PC-3 (cell line): ENCODE data around the gene KSR2. TPM values are rescaled to one million over a fixed set of nuclear protein-coding genes. Genes with fewer than 3 reads are reported as not detected.
A peak's percentile ranks its signal among the peaks of the same experiment; 100 is the strongest.
"Not testable (repeated sequence)": the region's sequence is repeated elsewhere in the genome, so short reads cannot be mapped to it uniquely, and the experiment has no call there.

Source experiments
- ATAC-seq: fragments of 200-7000 bp; cut with Tn5 transposase; 2 replicates; pipeline ENCODE4 v1.9.1; 2020; ENCODE audit warnings: mild to moderate bottlenecking, moderate library complexity
- BruUV-seq: library from RNA; stranded (reverse); fragments of 400-500 nt; replicated peaks from 2 replicates; lab custom pipeline; 2021; lab: Mats Ljungman, UMichigan
- CTCF ChIA-PET: fragments of 300-600 bp; sonication (Branson Sonifier 250); formaldehyde crosslinking; loops from one replicate; lab custom pipeline; 2022; ENCODE audit warnings: antibody characterized with exemption; lab: Charles Lee
- POLR2A ChIA-PET: fragments of 300-600 bp; sonication (Branson Sonifier 250); formaldehyde crosslinking; loops from one replicate; lab custom pipeline; 2022; ENCODE audit warnings: antibody characterized with exemption; ENCODE audit not compliant: unreplicated experiment; lab: Charles Lee
- DNase-seq: peaks from one replicate; pipeline ENCODE4 v3.0.0-alpha.2; 2015
- H2AFZ ChIP-seq: fragments of 300-600 bp; sonication (generic); 2 replicates; pipeline ENCODE4 v1.6.0; 2016; ENCODE audit warnings: antibody characterized with exemption, low read length
- H3F3A ChIP-seq: fragments of 300-600 bp; sonication (generic); one replicate; pipeline ENCODE4 v1.6.0; 2017; ENCODE audit warnings: antibody characterized with exemption, low read length, control low read depth, mild to moderate bottlenecking; ENCODE audit not compliant: unreplicated experiment
- H3K27ac ChIP-seq: fragments of 300-600 bp; sonication (generic); 2 replicates; pipeline ENCODE4 v1.5.1; 2016; ENCODE audit warnings: mild to moderate bottlenecking, low read length
- H3K27me3 ChIP-seq: fragments of 300-600 bp; sonication (generic); 2 replicates; pipeline ENCODE4 v1.6.1; 2016; ENCODE audit warnings: low read length, mixed read lengths
- H3K36me3 ChIP-seq: fragments of 300-600 bp; sonication (generic); 2 replicates; pipeline ENCODE4 v1.6.1; 2016; ENCODE audit warnings: low read depth, mixed run types, low read length, mixed read lengths
- H3K4me1 ChIP-seq: fragments of 300-600 bp; sonication (generic); 2 replicates; pipeline ENCODE4 v1.5.1; 2016; ENCODE audit warnings: low read length; ENCODE audit not compliant: insufficient read depth
- H3K4me2 ChIP-seq: fragments of 300-600 bp; sonication (generic); 2 replicates; pipeline ENCODE4 v1.6.0; 2016; ENCODE audit warnings: low read length
- H3K4me3 ChIP-seq: fragments of 300-600 bp; sonication (generic); 2 replicates; pipeline ENCODE4 v1.5.1; 2016; ENCODE audit warnings: mild to moderate bottlenecking, low read length, mixed read lengths
- H3K79me2 ChIP-seq: fragments of 300-600 bp; sonication (generic); 2 replicates; pipeline ENCODE4 v1.6.1; 2017; ENCODE audit warnings: low read length, mixed read lengths
- H3K9ac ChIP-seq: fragments of 300-600 bp; sonication (generic); 2 replicates; pipeline ENCODE4 v1.6.0; 2016; ENCODE audit warnings: mild to moderate bottlenecking, low read length
- H3K9me2 ChIP-seq: fragments of 300-600 bp; sonication (generic); replicated peaks from 2 replicates; pipeline ENCODE4 v1.6.1; 2016; ENCODE audit warnings: mixed run types, low read length, mixed read lengths
- H3K9me3 ChIP-seq: fragments of 300-600 bp; sonication (generic); 2 replicates; pipeline ENCODE4 v1.6.1; 2016; ENCODE audit warnings: low read length, mixed read lengths
- H4K20me1 ChIP-seq: fragments of 300-600 bp; sonication (generic); 2 replicates; pipeline ENCODE4 v1.6.1; 2016; ENCODE audit warnings: low read length, mixed read lengths
- CTCF ChIP-seq: fragments of 300-600 bp; sonication (generic); conservative IDR thresholded peaks from 2 replicates; pipeline ENCODE4 v1.5.1; 2017; ENCODE audit warnings: antibody characterized with exemption, low read depth, mild to moderate bottlenecking, low read length
- EZH2 ChIP-seq: fragments of 300-600 bp; sonication (generic); IDR thresholded peaks from one replicate; pipeline ENCODE4 v1.6.1; 2017; ENCODE audit warnings: antibody characterized with exemption, mild to moderate bottlenecking, low read length; ENCODE audit not compliant: unreplicated experiment
- EZH2phosphoT487 ChIP-seq: fragments of 300-600 bp; sonication (generic); IDR thresholded peaks from 2 replicates; pipeline ENCODE4 v1.6.1; 2018; ENCODE audit warnings: mild to moderate bottlenecking, antibody characterized with exemption, low read length, borderline replicate concordance
- intact Hi-C: fragments of 100-400 bp; cut with micrococcal nuclease; formaldehyde crosslinking; loops from 2 replicates; pipeline ENCODE4 v1.9.0; 2023
- total RNA-seq: library from RNA; depleted of rRNA; stranded (reverse); fragments of >200 nt; gene quantifications from 2 replicates; pipeline ENCODE4 v1.2.3, GENCODE V29; 2014

The KSR2 gene
- total RNA-seq, 1 experiment from 2014 or later = 0.80 TPM

- CTCF ChIA-PET = no interaction called here
- H3K27me3 ChIP-seq = no peaks in the 10 kb centered on the region
- ATAC-seq (no peak), DNase-seq (peak; percentile 14)
- intact Hi-C loops = no loop called here
- H3K9me2 ChIP-seq = no peaks in the 10 kb centered on the region
- no peaks in the 10 kb centered on the region for H3K9me3 ChIP-seq
- H3K4me1 ChIP-seq = peaks cover 3% of the 10 kb centered on the region; the same call in 1 of the 2 replicates
- no peaks in the 10 kb centered on the region for H3K79me2 ChIP-seq
- no peak overlapping the region for H3K9ac ChIP-seq
- no TSS peak for BruUV-seq
- no peak overlapping the region for H2AFZ ChIP-seq
- POLR2A ChIA-PET = no interaction called here
- no peaks in the 10 kb centered on the region for H3F3A ChIP-seq
- H4K20me1 ChIP-seq = no peaks in the 10 kb centered on the region
- no peak overlapping the region for H3K4me2 ChIP-seq
- no peak overlapping the region for H3K27ac ChIP-seq
- no peaks in the 10 kb centered on the region for H3K36me3 ChIP-seq
- no peak for TF ChIP-seq EZH2phosphoT487
- TF ChIP-seq CTCF = no peak
- no peak for TF ChIP-seq EZH2
- no peak overlapping the region for H3K4me3 ChIP-seq
These were observed 76.3 kb downstream of the KSR2 start for GRCh38 chr12:117892441-117892840.

DNA sequence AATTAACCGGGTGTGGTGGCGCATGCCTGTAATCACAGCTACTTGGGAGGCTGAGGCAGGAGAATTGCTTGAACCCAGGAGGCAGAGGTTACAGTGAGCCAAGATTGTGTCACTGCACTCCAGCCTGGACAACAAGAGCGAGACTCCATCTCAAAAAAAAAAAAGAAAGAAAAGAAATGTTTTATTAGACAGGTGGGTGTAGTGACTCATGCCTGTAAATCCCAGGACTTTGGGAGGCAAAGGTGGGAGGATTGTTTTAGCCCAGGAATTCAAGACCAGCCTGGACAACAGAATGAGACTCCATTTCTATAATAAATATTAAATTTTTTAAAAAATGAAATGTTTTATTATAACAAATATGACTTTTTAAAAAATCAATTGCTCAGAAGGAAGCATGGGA is 77.5 kb downstream of the KSR2 start:
- H3F3A ChIP-seq, BruUV-seq, H2AFZ ChIP-seq, H3K9me2 ChIP-seq, H3K36me3 ChIP-seq, H3K79me2 ChIP-seq, H3K4me3 ChIP-seq, H3K9me3 ChIP-seq, H4K20me1 ChIP-seq, intact Hi-C loops, H3K4me2 ChIP-seq, H3K27ac ChIP-seq, H3K4me1 ChIP-seq, H3K27me3 ChIP-seq, H3K9ac ChIP-seq, CTCF ChIA-PET, POLR2A ChIA-PET: not testable (repeated sequence)
- DNase-seq (peak; percentile 73), ATAC-seq (peak; percentile 70)

GRCh38 chr12:117890644-117891043 is 78.1 kb downstream of the KSR2 start:
- Histone ChIP-seq H3K4me3 (no peak overlapping the region), H3K4me1 (peaks cover 3% of the 10 kb centered on the region; the same call in 1 of the 2 replicates), H3K9me3 (no peaks in the 10 kb centered on the region), H3K4me2 (no peak overlapping the region), H3K27me3 (no peaks in the 10 kb centered on the region), H3K27ac (no peak overlapping the region), H3K36me3 (no peaks in the 10 kb centered on the region), H3F3A (no peaks in the 10 kb centered on the region), H3K79me2 (no peaks in the 10 kb centered on the region), H2AFZ (no peak overlapping the region), H3K9me2 (no peaks in the 10 kb centered on the region), H3K9ac (no peak overlapping the region), H4K20me1 (no peaks in the 10 kb centered on the region)
- POLR2A ChIA-PET = no interaction called here
- ATAC-seq (no peak), DNase-seq (no peak)
- TF ChIP-seq EZH2phosphoT487 (no peak), EZH2 (no peak), CTCF (no peak)
- BruUV-seq = no TSS peak
- intact Hi-C loops = no loop called here
- CTCF ChIA-PET = interaction anchor here (0.6 kb wide), 1 partner anchor 137 kb away, joined by 6 read pairs; no protein-coding TSS in a partner anchor
